ENCODE data around the gene BMAL1.
A peak's percentile ranks its signal among the peaks of the same experiment; 100 is the strongest.

Gene BMAL1

DNA sequence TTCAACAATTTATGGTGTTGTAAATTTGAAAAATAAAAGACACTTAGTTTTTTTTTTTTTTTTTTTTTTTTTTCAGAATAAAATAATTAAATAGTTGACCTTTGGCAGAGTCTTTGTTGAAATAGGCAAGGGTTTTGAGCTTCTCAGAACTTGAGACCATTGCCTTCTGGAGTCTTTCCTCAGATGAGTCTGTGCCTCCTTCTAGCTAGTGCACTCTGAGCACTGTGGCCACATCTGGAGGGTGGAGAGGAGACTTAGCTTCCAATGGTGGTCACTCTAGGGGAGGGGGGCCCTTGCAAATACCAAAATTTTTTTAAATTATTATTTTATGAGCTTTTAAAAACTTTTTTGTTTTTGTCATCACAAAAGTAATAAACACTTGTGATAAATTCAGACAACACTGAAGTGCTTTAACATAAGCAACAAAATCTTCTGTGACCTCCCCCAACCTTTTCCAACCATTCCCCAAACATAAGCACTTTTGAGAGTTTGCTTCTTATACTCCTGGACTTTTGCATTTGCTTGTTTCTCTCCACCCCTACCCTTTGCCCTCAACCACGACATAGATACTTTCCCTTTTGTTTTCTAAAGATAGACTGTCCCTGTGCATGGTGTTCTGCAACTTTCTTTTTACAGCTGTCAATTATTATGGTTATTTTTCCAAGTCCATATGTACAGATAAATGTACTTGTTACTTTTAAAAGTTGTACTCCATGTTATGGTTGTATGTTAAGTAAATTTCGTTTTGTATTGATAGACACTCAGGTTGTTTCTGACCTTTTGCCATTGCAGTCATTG is 41.1 kb downstream of the BMAL1 start:
- DNase-seq = no peak

DNA sequence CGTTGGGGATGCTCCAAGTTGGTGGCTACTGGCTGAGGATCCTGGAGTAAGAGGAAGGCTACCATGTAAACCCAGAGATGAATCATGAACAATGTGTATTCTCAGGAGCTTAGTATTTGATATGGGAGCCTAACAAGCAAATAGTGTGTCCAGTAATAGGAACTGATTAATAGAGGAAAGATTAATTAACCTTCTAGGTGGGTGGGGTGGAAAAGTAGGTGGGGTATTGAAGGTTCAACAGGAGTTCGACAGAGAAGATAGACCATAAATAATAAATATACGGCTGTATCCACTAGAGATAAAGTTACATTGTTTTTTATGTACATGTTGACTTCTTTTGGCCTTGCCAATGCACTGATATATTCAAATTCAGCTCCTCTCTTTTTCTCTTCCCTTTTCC is 43.1 kb downstream of the BMAL1 start:
- no peak for DNase-seq

DNA sequence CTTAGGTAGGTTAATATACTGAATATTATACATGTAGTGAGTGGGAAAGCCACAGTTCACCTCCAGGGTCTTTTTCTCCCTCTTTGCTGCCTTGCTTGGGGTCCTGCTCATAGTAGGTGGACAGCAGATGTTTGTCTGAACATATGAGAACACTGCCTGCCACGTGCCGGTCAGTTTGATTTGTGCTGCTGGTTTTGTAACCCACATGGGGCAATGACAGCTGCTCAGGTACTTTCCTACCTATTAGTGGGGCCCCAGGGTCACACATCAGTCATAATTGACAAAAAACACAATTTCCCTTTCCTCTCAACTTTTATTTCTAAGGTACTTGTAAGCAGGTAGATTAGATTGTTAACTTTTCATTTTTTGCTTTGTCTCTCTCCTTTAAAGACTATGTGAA is 43.8 kb downstream of the BMAL1 start:
- DNase-seq = no peak

DNA sequence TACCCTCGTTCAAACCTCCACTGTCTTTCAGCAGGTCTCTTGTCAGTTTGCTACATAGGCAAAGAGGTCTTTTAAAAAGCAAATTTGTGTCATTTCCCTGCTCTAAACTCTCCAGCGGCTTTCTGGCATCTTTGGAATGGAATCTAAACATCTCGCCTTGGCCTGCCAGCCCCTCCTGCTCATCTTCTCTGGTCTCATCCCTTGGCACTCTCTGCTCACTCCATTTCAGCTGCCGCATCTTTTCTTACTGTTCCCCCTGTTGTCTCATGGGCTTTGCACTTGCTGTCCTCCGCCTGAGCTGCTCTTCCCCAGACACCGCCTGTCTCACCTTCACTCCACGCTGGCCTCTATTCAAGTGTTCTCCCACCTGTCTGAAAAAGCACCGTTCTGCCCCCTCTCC is 46.6 kb downstream of the BMAL1 start:
- no peak for DNase-seq

DNA sequence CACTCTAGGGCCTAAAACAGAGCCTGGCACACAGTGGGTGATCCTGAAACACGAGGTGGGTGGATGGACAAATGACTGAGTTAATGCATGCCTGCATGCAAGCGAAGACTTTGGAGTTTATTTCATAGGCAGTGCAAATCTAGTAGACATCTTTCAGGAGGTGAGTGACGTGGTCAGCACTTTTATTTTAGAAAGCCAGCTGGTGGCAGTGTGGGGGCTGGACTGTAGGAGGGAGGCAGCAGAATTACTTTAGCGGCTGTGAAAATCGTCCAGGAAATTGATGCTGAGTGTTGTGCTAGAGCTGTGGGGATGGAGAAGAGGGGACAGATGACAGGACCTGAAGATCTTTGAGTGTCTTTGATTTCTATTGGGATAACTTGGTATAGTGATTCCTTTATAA is 47.1 kb downstream of the BMAL1 start:
- no peak for DNase-seq

DNA sequence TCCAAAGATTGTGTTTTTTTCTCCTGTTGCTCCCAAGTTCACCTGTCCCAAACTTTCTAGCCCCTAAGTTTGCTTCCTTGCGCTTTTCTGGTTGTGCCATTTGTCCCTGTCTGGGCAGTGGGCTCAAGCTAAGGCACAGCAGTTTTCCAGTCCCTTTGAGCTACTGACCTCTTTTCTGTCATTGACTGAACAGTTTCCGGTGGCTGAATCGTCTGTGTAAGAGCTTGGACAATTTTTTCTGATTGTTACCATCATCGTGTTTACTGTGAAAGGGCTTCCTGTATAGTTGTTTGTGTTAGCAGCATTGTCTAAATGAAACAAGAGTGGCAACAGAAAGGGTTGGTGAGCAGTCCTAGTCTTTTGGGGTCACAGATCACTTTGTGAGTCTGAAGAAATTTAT is 49.8 kb downstream of the BMAL1 start:
- no peak for DNase-seq

DNA sequence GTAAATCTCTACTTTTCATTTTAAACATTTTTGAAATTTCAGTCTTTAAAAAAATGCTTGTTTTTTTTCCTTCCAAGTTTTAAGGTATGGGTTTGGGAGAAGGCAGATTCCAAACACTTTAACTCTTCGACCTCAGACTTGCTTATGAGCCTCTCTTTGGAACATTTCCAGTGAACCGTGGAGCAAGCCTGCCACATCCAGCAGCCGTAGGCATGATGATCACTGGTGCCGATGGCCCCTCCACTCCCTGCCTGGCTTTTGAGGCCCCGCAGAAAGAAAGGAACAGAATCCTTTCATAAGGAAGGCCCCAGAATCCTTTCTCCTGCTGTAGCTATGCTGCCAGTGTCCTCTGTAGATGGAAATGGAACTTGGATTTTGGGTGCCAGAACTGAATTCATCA is 50.7 kb downstream of the BMAL1 start:
- no peak for DNase-seq

DNA sequence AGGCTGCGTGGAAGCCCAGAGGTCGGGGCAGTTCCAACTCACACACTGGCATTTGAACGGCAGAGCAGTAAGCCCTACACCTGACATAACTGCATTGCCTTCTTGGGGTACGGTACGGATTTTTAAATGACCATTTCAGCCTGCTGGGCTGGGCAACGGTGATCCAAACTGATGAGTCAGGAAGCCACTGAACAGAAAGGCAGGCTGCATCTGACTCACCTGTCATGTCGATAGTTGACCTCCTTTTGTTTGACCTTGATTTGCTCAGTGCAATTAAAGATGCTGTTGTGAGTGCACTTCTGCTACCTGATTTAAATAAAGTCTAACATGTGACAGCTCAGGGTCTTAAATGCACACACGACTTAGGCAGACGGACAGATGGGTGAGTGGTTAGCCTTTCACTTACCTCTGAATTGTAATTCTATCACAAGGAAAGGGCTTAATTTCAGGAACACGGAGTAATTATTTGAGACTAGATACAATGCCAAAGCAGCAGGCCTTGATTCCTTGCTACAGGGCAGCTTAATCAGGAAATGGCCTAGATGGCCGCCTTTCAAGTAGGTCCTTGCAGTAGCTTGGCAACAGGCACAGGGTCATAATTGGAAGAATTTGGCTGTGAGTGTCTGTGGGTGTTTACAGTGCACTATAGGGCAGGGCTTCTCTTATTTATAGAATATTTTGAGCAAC is 52.2 kb downstream of the BMAL1 start:
- peak; percentile 96 for DNase-seq

DNA sequence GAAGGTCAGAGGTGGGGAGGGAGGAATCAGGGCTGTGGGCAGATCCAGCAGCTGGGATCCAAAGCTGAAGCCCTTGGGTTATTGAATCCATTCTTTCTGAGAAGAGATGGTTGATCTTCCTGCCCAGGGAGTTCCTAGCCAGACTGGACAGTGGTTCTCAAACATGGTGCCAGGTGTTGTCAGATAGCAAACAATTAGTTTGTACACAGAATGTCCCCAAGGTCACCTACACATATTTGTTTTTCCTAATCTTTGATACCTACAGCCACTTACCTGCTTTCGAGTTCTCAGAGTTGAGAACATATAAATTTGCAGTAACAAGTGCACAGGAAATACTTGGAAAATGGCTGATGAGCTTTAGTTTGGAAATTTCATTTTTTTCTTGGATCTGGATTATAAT is 54.5 kb downstream of the BMAL1 start:
- DNase-seq = no peak

DNA sequence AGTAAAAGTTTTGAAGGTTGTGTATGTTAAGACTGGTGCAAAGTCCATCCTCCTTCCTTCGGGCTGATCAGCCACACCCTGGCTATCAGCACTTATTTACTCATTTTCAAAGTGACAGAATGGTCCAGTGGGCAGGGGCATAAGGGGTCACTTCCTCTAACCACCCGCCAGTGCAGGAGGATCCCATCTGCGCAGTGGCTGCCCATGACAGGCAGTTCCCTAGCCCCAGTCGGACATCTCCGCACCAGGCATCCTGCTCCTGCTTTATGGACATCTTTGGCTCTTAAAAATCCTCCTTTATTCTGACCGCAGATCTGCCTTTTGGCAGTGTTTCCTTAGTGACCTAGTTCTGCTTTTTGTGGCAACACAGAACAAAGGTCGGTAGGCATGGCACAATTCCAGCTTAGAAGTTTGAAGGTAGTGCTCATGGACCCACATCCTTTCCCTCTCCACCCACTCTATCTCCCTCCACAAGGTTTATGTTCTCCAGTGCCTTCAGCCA is 55.9 kb downstream of the BMAL1 start:
- DNase-seq = no peak

DNA sequence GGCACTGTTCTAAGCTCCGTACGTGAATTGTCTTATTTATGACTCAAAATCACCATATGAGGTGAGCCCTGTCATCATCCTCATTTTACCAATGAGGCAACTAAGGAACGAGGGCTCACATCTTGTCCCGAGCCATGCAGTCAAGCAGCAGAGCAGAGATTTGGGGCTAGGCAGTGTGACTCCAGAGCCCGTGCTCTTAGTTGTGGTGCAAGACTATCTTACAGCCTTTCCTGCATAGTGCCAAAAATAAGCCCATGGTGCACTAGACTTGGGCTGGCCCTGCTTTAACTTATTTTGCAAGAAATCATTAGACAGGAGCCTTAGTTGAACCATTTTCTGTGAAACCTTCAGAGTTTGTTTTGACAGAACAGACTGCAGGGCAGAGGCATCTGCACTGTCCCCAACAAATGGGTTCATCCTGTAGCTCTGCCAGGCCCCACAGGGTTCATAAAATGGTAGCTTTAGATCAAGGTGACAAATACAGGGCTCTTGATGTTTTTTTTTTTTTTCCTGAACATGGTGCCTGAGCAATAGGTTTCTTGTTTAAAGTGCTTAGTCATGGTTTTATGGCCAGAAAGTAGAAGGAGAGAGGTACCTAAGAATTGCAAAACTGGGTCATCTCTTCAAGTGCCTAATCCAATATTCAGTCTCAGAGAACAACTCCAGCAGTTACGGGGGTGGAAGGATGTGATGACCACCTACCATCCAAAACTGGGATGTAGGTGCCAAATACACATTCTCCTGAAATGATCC is 56.6 kb downstream of the BMAL1 start:
- no peak for DNase-seq

DNA sequence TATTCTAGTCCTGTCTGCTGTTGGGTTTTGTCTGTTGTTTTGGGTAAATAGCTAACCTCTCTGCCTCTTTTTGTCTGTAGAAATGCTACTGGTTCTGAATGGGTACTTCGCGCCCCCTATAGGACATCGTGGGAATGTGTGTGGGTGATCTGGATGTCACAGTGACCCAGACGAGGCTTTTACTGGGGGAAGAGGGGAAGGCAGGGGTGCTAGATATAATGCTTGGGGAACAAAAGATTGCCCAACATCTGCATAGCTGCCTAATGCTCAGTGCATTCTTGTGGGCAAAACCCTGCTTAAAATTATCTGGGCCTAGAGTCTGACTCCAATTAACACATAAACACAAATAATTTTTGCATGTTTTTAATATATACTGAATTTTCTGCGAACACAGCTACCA is 57.7 kb downstream of the BMAL1 start:
- DNase-seq = peak; percentile 5

DNA sequence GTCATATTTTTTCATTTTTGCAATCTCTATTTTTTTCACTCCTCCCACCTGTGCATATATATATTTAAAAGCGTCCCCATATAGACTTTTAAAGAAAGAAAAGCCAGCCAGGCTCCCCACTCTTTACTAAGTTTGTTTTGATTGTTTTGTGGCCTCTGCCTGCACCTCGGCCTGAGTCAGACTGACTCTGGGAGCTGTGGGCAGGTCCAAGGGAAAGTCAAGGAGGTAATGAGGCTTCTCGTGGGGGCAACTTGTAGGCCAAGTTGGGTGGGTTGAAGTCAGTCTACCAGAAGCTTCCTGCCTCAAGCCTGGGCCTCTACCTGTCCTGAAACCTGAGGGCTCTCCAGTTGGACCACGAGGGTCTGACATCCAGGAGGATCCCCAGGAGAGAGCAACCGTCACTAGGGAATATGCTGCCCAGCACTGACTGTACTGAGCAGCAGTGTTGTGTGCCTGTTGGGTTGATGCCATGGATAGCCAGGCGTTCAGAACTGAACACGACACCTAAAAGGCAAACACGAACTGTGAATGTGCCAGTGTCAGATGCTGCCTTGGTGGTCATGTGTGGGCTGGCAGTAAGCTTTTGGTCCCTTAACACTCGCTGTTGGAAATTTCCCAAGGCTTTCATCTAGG is 58.8 kb downstream of the BMAL1 start:
- no peak for DNase-seq

DNA sequence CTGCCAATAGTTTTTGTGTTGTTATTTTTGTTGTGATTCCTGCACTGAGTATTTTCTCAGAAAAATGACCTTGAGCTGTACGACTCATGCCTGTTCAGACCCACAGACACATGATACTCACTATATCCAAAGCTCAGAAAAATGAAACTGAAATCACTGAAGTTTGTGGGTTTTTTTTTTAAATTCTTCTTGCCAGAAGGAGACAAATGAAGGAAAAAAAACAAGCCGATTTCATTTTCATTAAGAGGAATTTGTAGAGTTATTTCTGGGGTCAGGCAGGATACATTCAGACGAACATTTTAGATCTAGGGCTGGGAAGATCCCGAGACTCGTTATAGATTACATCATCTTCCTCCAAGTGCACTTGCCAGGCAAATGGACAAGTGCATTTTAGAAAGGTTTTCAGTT is 60.4 kb downstream of the BMAL1 start:
- DNase-seq = no peak

DNA sequence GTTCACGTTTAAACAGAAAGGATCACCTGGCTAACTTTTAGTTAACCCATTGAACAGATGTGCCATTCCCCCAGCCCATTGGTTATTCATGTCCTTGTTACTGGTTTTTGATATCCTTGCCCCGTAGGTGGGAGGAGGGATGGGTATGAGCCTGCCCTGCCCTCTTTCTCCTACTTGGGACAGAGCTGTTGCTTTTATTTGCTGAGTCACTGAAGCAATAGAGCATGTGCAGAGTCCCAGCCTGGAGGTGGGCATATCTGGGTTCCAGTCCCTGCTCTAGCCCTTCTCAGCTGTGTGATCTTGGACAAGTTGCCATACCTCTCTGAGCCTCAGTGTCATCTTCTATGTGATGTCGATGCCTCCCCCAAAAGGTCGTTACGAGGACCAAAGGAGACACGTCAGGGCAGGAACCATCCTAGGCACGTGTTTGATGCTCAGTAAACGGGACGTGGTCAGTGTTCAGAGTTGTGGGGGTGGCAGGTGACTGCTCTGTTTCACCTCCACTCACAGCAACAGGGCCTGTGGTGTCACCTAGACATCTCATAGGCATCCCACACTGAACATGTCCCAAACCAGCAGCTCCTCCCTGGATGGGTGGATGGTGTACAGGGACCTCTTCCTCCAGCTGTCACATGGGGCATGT is 61.0 kb downstream of the BMAL1 start:
- DNase-seq = no peak

DNA sequence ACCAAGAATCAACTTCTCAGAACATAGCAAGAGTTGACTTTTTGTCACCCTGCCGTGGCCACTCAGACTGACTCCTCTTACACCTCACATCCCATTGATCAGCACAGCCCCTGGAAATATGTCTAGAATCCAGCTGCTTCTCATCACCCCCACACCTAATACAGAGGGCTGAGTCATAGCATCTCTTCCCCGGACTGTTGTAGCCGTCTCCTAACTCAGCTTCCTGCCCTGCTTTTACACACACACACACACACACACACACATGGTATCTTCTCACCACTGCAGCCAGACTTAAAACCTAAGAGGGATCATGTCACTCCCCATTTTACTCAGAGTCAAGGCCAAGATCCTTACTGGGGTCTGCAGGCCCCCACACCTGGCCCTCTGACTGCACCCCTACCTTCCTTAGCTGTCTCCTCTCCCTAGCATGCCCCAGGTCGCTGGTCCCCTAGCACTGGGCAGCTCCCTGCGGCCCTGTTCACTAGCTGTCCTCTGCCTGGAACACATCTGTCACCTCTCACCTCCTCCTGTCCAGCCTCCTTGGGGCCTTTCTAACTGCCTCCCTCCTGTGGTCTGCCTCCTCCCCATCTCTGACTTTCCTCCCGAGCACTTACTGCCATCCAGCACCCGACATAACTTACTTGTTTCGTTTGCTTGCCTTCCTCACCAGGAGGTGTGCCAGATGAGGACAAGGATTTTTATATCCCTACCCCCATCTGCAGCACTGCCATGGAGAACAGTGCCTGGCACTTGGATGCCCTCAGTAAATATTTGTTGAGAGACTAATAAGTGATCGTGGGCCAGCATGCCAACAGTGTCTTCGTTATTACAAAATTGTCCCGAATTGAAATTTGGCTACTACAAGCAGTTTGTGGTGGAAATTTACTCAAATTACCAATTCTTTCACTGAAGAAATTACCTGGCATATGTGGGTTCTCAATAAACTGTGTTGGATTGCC is 61.9 kb downstream of the BMAL1 start:
- DNase-seq = no peak

DNA sequence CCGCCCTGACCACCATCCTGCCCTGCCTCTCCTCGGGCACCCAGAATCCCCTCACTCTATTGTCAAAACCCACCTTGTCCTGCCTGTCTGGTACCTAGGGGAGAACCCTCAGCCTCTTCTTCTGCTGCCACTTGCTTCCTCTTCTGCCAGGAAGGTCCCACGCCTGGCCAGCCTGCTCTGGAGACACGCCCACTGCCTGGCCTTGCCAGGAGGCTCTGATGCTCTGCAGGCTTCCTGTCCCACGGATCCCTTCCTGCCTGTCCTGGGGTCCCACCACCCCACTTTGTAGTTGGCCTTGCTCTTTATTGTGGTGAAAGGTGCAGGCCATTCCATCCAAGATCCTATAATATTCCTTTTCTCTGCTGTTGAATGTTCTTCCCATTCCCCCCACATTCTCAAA is 63.4 kb downstream of the BMAL1 start:
- no peak for DNase-seq

DNA sequence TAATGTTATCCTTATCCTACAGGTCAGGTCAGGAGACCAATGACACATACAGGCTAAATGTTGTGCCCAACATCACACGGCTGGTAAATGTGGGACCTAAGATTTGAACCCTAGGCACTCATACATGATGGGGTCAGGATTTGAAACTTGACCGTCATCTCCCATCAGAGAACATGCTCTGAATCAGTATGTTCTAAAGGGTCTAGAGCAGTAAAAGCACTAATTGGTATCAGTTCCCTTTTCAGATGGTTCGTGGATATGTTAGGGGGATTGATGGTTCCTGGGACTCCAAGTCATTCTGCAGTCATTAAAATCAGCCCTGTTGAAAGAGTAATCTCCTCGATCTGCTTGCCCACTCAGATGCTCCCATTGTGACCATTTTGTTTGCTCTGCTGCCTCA is 65.5 kb downstream of the BMAL1 start:
- DNase-seq = no peak

DNA sequence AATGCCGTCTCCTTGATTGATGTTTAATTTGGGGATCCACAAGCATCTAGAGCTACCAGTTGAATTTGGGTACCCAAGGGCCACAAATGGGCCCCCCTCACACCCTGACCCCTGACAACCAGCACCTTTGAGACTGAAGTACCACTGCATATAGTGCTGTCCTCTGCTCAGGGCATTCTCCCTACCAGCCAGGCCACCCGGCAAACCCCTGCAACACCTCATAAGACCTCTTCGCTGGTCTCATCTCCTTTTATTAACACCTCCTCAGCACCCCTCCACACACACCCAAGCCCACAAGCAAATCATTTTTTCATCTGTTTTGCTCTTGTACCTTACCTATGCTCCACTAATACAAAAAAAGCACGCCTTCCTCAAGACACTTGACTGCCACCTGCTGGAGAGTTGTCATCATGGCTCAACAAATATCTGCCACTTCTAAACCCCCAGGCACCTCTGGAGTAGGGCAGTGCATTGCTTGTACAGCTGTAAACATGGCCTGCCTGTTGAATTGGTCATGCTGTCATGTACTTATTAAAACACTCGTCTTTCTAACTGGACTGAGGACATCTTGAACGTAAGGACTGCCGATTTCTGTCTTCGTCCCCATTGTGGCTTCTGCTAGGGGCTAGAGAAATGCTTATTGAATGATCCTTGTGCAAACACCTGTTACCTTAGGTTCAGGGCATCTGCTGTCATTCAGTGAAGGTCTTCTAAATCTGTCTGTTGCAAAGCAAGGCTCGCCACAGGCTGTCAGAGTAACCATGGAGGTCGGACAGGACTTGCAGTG is 66.5 kb downstream of the BMAL1 start:
- no peak for DNase-seq

DNA sequence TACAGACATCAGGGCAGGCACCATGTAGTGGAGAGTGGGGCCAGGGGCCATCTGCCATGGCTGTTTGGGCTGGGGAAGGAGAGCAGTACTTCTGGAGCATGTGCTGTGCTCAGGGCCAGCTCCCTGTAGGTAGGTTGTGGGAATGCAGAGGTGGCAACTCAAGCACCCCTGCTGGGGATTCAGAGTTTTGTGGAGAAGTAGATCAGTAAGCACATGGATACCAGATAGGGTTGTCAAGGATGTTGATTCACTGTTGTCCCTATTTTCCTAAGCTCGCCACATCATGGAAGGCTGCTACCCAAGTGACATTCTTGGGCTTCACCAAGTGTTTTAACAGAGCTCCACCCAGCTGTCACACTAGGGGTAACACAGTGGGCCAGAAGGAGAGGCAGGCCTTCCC is 67.2 kb downstream of the BMAL1 start:
- no peak for DNase-seq

DNA sequence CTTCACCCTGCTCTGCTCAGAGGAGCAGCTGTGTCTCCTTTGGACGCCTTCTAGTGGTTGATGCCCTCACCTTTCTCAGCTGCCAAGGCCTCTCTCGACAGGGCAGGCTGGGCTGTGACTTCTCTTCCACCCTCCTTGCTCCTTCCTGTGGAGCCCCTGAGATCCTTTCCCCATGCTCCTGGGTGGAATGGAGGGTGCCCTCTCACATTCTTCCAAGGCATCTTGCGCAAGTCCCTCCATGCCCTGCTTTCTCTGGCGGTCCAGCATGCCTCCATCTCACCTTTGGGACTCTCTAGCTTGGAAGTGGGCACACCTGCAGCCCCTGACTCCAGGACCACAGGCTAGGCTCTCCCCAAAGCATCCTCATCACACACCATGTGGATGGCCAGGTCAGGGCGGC is 68.9 kb downstream of the BMAL1 start:
- DNase-seq = no peak
